GM21381 (cell line): ENCODE measurements around the gene CHD6.

Source experiments
- ATAC-seq: cut with Tn5 transposase; IDR thresholded peaks from one replicate; pipeline ENCODE4 v1.9.1; 2021; ENCODE audit warnings: mild to moderate bottlenecking, moderate library complexity; ENCODE audit not compliant: unreplicated experiment

The CHD6 gene

GRCh38 chr20:41371371-41371770, 246.8 kb downstream of the CHD6 start:
- ATAC-seq: no peak

- ATAC-seq: no peak
These were observed 248.0 kb downstream of the CHD6 start for GRCh38 chr20:41370176-41370575.

GRCh38 chr20:41369673-41370072, 248.5 kb downstream of the CHD6 start:
- no peak for ATAC-seq

- no peak for ATAC-seq
These were observed 250.2 kb downstream of the CHD6 start for GRCh38 chr20:41367956-41368355.

GRCh38 chr20:41367393-41367695, 250.8 kb downstream of the CHD6 start:
- ATAC-seq: no peak

- no peak for ATAC-seq
These were observed 251.4 kb downstream of the CHD6 start, which contains the start of gene EMILIN3 for GRCh38 chr20:41366546-41367392. Gene EMILIN3, minus strand, starts transcription at chr20:41366818. Its CDS starts 184 bp downstream, at chr20:41366634.

GRCh38 chr20:41365777-41366545, 252.2 kb downstream of the CHD6 start:
- no peak for ATAC-seq

GRCh38 chr20:41364967-41365765, 253.0 kb downstream of the CHD6 start:
- no peak for ATAC-seq

GRCh38 chr20:41364236-41364855, 253.8 kb downstream of the CHD6 start:
- ATAC-seq: no peak

- ATAC-seq: no peak
These were observed 254.6 kb downstream of the CHD6 start for GRCh38 chr20:41363601-41364000.

GRCh38 chr20:41362748-41363140, 255.4 kb downstream of the CHD6 start:
- no peak for ATAC-seq

GRCh38 chr20:41361757-41362747, 256.1 kb downstream of the CHD6 start:
- ATAC-seq: no peak

GRCh38 chr20:41360831-41361756, 257.1 kb downstream of the CHD6 start:
- ATAC-seq: no peak

GRCh38 chr20:41359541-41360011, 258.6 kb downstream of the CHD6 start:
- no peak for ATAC-seq

- ATAC-seq: no peak
These were observed 259.5 kb downstream of the CHD6 start for GRCh38 chr20:41358717-41359116.

GRCh38 chr20:41358230-41358629, 259.9 kb downstream of the CHD6 start:
- ATAC-seq: no peak

GRCh38 chr20:41357424-41358163, 260.6 kb downstream of the CHD6 start:
- no peak for ATAC-seq

GRCh38 chr20:41356951-41357350, 261.2 kb downstream of the CHD6 start:
- ATAC-seq: no peak
